ENCODE results near the gene HS2ST1. TPM values are rescaled to one million over a fixed set of nuclear protein-coding genes. Genes with fewer than 3 reads are reported as not detected.

The HS2ST1 gene
- total RNA-seq, 1 experiment from 2014 or later, result 45.8 TPM

GRCh38 chr1:87108814-87109411 is 194.5 kb downstream of the HS2ST1 start:
- no peaks in the 10 kb centered on the region for H3K36me3 ChIP-seq (ENCODE audit: insufficient read depth, low read length, poor library complexity, severe bottlenecking)
- H3K4me3 ChIP-seq (ENCODE audit: low read depth, low read length, poor library complexity, severe bottlenecking), result no peak overlapping the region
- no peak for TF ChIP-seq EZH2 (IDR thresholded peaks at IDR 0.05; ENCODE audit: borderline replicate concordance, low read depth, low read length, poor library complexity, severe bottlenecking)
- TF ChIP-seq, protein P1, sequence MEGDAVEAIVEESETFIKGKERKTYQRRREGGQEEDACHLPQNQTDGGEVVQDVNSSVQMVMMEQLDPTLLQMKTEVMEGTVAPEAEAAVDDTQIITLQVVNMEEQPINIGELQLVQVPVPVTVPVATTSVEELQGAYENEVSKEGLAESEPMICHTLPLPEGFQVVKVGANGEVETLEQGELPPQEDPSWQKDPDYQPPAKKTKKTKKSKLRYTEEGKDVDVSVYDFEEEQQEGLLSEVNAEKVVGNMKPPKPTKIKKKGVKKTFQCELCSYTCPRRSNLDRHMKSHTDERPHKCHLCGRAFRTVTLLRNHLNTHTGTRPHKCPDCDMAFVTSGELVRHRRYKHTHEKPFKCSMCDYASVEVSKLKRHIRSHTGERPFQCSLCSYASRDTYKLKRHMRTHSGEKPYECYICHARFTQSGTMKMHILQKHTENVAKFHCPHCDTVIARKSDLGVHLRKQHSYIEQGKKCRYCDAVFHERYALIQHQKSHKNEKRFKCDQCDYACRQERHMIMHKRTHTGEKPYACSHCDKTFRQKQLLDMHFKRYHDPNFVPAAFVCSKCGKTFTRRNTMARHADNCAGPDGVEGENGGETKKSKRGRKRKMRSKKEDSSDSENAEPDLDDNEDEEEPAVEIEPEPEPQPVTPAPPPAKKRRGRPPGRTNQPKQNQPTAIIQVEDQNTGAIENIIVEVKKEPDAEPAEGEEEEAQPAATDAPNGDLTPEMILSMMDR (conservative IDR thresholded peaks at IDR 0.05; ENCODE audit: low read depth, low read length), result no peak
- no peaks in the 10 kb centered on the region for H3K27me3 ChIP-seq (replicated peaks; ENCODE audit: insufficient read depth, low read depth, low read length, poor library complexity)
- intact Hi-C loops (cut with micrococcal nuclease; ENCODE audit: unreplicated experiment), result no loop called here
- H3K27ac ChIP-seq (ENCODE audit: low read depth, low read length, poor library complexity, severe bottlenecking), result no peak overlapping the region
- peaks cover 32% of the 10 kb centered on the region for H3K4me1 ChIP-seq (ENCODE audit: insufficient read depth, low read length, poor library complexity, severe bottlenecking)
- no TSS peak for BruUV-seq (replicated peaks)
- H3K9me3 ChIP-seq (ENCODE audit: low read depth, low read length, poor library complexity, severe bottlenecking), result no peaks in the 10 kb centered on the region
- DNase-seq (ENCODE audit: low spot score), result no peak
- ChIA-PET POLR2A (ENCODE audit: low non-redundant PET) (no interaction called here), CTCF (no interaction called here)

DNA sequence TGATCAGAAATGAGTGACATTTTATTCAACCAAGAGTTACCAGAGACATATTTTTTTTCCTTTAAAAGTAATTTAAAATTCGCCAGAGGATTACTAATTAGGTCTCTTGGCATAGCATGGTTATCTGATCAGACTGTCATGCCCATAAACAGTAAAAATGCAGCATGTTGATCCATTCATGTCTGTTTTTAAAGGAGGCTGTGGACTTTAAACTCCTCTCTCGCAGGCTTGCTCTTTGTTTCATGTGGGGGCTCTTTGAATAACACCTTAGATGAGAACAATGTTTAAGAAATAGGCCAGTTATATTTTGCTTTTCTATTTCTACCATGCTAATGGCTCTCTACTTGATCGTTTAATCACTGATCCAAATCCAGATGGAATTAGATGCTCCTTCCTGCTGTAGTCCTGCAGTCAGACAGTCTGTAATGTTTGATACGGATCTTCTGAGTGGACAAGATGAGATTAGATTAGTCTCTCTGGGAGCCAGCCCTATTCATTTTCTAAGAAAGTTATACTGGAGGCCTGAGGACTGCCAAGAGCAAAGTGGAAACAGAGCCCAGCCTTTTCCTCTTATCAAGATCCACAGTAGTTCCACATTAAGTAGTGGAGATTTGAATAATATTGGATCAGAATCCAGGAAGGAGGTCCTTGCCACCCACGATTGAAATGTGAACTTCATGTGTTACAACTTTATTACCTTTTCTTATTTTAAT is 197.4 kb downstream of the HS2ST1 start:
- intact Hi-C loops (cut with micrococcal nuclease; ENCODE audit: unreplicated experiment), result no loop called here
- peak; percentile 39 for DNase-seq (ENCODE audit: low spot score)
- CTCF ChIA-PET, result no interaction called here
- BruUV-seq (replicated peaks), result no TSS peak
- no peak overlapping the region for H3K27ac ChIP-seq (ENCODE audit: low read depth, low read length, poor library complexity, severe bottlenecking)
- no peaks in the 10 kb centered on the region for H3K27me3 ChIP-seq (replicated peaks; ENCODE audit: insufficient read depth, low read depth, low read length, poor library complexity)
- no peak for TF ChIP-seq EZH2 (IDR thresholded peaks at IDR 0.05; ENCODE audit: borderline replicate concordance, low read depth, low read length, poor library complexity, severe bottlenecking)
- TF ChIP-seq, protein P1 (conservative IDR thresholded peaks at IDR 0.05; ENCODE audit: low read depth, low read length), result no peak
- POLR2A ChIA-PET (ENCODE audit: low non-redundant PET), result no interaction called here
- no peaks in the 10 kb centered on the region for H3K9me3 ChIP-seq (ENCODE audit: low read depth, low read length, poor library complexity, severe bottlenecking)
- no peak overlapping the region for H3K4me3 ChIP-seq (ENCODE audit: low read depth, low read length, poor library complexity, severe bottlenecking)
- no peaks in the 10 kb centered on the region for H3K36me3 ChIP-seq (ENCODE audit: insufficient read depth, low read length, poor library complexity, severe bottlenecking)
- peaks cover 46% of the 10 kb centered on the region for H3K4me1 ChIP-seq (ENCODE audit: insufficient read depth, low read length, poor library complexity, severe bottlenecking)

GRCh38 chr1:87113313-87113712 is 198.9 kb downstream of the HS2ST1 start:
- DNase-seq (ENCODE audit: low spot score), result no peak
- intact Hi-C loops (cut with micrococcal nuclease; ENCODE audit: unreplicated experiment), result no loop called here
- Histone ChIP-seq H3K27ac (ENCODE audit: low read depth, low read length, poor library complexity, severe bottlenecking) (no peak overlapping the region), H3K27me3 (replicated peaks; ENCODE audit: insufficient read depth, low read depth, low read length, poor library complexity) (no peaks in the 10 kb centered on the region), H3K4me3 (ENCODE audit: low read depth, low read length, poor library complexity, severe bottlenecking) (no peak overlapping the region), H3K36me3 (ENCODE audit: insufficient read depth, low read length, poor library complexity, severe bottlenecking) (no peaks in the 10 kb centered on the region), H3K9me3 (ENCODE audit: low read depth, low read length, poor library complexity, severe bottlenecking) (no peaks in the 10 kb centered on the region), H3K4me1 (ENCODE audit: insufficient read depth, low read length, poor library complexity, severe bottlenecking) (peaks cover 60% of the 10 kb centered on the region)
- ChIA-PET CTCF (no interaction called here), POLR2A (ENCODE audit: low non-redundant PET) (no interaction called here)
- BruUV-seq (replicated peaks), result no TSS peak
- TF ChIP-seq, protein P1 (conservative IDR thresholded peaks at IDR 0.05; ENCODE audit: low read depth, low read length), result no peak
- TF ChIP-seq EZH2 (IDR thresholded peaks at IDR 0.05; ENCODE audit: borderline replicate concordance, low read depth, low read length, poor library complexity, severe bottlenecking), result no peak

All from A673 (cell line).